NOMO-1 treated with dmso at 0.1 percent for 144 hours (cell line): Measurements from ENCODE around the gene IER3IP1.
A peak's percentile ranks its signal among the peaks of the same experiment; 100 is the strongest.
"Not testable (repeated sequence)": the region's sequence is repeated elsewhere in the genome, so short reads cannot be mapped to it uniquely, and the experiment has no call there.

Experiments
- DNase-seq: peaks from one replicate; lab custom pipeline; 2025; ENCODE audit not compliant: unreplicated experiment; lab: John Stamatoyannopoulos, UW

Gene IER3IP1, protein sequence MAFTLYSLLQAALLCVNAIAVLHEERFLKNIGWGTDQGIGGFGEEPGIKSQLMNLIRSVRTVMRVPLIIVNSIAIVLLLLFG

DNA sequence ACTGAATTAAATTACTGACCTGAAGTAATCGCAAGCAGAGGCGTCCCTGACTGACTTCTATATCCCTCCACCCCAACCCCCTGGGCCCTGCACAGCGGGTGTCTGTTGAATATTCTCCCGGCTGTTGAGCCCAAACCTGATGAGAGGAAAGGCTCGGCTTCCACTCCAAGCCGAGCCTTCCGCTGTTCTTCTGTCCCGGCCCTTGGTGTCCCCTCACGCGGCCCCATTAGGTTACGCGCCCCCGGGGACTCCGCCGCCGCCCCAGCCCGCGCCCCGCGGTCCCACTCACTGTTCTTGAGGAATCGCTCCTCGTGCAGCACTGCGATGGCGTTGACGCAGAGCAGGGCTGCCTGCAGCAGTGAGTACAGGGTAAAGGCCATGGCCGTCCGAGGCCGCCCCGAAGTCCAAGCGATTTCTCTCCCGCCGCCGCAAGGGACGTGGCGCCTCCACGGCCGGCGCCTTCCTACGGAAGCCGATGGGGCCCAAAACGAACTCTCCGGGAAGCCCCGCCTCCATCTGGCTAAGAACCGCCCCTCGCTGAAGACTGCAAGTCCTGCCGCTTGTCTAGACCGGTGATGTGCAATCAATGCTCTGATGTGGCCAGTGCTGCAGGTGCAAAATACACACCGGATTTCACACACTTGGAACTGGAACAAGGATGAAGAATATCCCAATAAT is at the start of gene IER3IP1:
Gene IER3IP1, minus strand, starts transcription at position 467 of the 678 bp plus-strand sequence. Its CDS starts 87 bp downstream, at position 380.
- DNase-seq, result peak; percentile 86

DNA sequence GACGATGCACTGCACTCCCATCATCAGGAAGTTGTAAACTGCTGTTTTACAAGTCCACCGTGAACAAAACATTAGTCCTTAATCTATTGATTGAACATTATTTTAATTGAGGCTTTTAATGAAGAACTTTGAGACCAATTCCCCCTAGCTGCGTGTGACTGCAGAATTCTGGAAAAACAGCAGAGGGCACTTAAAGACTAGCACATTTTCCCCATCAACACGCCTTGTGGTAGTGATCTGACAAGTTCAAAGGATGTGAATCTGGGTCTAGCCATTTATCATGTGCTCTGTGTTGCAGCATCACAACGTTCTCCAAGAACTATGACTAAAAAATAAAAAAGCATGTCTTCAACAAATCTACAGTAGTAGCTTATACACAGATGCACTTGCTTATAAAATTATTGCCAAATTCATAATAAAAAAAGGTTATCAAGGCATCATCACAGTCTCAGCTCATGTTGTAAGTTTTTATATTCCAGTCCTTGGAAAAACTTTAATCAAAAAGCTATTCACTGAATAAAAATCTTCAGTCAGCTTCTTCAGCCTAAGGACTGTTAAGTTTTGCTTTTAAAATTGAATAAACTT is 39.5 kb upstream of the IER3IP1 start:
- peak; percentile 9 for DNase-seq

DNA sequence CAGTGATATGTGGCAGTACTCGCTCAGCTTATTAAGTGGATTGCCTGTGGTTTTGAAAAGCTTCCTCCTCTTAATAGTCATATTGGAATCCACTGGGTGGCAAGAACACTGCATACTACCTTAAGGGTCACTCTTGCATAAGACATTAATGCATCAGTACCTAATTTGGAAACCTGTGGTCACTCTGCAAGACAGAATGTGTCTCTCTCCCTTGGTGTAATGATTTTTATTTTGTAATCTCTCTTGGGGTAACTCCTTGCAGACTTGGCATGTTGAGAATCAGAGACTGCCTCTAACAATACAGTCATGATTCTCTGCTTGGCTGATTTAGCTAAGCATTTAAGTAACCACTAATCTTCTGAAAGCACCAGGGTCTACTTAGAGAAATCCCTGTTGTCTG is 33.0 kb upstream of the IER3IP1 start:
- no peak for DNase-seq

DNA sequence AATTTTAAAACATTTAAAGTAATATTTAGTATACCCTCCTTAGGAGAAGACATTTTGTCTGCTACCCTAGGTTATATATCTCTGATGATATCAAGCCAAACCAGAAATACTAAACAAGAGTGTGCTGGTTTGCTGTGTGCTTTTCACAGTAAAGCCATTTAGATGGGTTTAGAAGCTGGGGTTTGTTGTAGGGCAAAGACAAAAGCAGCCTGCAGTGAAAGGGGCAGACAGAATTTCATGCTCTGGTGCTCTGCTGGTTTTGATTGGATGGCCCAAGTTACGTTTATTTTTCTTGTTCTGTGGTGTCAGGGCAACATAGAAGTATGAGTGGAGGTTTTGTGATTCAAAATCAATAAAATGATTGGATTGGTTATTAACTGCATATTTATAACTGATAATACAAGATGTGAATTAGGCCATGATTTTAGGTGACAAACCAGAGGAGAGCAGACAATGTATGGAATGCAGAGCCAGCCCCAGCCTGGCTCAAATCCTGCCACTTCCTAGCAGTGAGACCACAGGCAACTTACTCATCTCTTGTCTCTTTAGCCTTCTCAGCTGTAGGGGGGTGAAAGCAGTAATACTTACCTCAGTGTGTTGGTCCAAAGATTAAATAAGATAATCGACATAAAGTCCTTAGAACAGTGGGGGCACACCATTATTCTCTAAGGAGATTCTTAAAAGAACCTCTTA is 30.9 kb upstream of the IER3IP1 start:
- DNase-seq, result no peak

DNA sequence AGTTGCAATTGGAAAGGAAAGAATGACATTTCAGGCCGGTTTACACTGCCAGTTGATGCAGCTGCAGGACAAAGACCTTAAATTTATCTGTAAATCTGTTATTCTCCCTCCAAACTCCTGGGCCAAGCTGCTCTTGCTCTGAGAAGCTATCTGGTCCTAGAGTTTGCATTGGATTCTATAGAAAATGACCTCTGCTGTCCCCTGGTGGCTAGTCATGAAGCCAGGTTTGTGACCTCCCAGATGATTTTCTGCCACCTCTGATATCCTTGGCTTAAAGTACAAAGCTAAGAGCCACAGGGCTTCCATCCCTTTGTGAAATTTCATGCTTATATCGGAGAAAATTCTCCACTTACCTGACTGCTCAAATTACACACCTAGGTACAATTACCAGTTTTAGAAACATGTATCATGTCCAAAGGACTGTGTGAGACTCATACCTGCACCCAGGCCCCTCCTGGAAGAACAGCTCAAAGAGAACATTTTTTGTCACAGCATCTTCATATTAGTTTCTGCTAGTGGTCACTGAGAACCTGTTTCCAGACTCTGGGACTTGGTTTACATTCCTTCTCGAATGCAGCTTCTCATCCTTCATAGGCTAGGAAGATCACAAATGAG is 28.9 kb upstream of the IER3IP1 start:
- no peak for DNase-seq

DNA sequence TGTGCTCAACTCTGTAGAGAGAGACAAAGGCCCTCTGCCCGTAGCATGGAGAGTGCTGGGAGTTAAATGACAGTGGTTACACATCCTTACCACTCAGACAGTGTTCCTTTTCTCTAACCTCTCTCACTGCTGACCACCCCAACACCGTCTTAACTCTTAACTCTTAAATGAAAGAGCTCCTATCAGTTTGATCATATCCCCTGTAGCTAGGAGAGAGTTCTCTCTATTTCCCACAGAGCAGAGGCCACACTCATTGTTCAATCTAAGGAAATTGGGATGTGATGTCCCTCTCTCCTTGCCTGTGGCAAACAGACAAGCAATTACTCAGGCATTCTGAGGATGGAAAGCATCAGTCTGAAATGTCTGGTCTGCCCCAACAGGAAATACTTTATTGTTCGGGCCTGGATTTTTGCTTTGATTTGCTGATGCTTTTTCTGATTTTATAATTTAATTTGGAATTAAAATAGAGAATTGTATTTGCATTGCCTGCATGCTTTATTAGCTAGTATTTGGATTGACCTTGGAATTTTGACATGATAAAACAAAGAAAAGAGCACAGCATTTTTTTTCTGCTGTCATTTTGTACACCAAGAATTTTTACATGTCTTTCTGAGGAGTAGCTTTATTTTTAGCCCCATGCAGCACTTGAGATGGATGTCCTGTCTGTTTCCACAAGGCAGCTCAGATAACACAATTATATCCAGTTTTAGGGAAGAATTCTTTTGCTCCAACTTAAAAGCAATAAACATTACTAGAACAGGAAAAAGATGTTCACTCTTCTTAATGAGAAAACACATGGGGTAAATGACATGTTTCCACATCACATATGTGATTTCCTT is 27.7 kb upstream of the IER3IP1 start:
- DNase-seq, result no peak

DNA sequence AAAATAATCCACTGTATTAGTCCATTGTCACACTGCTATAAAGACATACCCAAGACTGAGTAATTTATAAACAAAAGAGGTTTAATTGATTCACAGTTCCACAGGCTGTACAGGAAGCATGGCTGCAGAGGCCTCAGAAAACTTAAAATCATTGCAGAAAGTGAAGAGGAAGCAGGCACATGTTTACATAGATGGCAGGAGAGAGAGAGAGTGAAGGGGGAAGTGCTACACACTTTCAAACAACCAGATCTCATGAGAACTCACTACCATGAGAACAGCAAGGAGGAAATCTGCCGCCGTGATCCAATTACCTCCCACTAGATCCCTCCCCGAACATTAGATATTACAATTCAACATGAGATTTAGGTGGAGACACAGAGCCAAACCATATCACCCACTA is 19.8 kb upstream of the IER3IP1 start:
- DNase-seq, result not testable (repeated sequence)

DNA sequence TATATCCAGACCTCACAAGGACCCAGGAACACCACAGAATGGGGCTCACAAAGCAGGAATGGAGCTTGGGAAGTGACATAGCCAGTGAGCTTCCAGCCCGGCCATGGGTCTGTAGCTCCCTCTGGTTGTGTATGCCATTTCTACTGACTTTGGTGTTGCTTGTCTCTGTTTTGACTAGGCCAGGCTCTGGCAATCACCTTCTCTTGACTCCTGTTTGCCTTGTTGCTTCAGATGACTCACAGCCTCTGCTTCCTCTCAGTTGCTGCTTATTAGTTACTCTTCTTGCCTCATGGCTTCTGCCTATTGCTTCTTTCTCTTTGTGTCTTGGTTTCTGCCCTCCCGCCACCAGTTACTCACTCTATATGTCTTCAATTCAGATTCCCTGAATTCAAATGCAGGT is 15.8 kb upstream of the IER3IP1 start:
- DNase-seq, result no peak

DNA sequence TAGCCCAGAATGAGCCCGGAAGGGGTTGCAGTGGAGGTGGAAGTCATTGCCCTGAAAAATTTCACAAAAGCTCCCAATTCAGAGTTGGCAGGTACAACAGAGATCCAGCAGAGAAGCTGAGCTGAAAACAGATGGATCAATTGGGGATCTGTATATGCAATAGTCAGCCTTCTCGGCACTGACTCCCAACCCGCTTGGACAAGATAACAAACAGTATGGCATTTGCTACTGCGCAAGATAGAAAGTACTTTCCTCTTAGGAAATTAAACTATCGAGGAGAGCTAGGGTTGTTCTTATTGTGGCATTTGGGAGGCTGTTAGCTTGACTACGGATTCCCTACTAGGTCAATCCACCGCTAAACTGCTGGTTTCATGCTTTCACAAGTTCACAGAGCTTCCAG is 11.6 kb upstream of the IER3IP1 start:
- DNase-seq, result no peak

DNA sequence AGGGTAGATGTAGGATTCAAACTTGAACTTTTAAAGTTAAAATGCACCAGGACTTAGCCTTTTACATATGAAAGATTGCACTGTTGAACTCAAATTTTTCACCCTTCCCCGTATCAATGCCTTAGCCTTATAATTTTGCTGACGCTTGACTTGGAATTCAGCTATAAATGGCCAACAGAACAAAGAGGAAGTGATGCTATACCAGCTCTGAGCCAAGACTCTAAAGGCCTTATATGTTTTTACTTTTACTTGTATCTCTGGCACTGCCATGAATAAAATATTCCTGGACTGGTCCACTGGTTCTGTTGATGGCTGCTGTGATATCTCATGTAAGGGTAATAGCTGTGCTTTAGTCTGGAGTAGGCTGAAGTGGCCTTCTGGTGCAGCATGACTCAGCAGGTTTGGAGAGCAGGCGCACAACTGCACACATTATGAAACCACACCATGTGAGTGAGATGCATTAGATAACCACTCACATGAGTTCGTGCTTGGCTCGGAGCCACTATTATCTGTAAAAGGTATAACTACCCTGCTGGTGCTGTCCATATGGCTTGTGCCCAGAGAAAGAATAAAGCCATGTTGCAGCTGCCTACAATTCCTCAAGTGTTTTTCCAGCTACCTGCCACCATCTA is 8.4 kb upstream of the IER3IP1 start:
- DNase-seq, result no peak

DNA sequence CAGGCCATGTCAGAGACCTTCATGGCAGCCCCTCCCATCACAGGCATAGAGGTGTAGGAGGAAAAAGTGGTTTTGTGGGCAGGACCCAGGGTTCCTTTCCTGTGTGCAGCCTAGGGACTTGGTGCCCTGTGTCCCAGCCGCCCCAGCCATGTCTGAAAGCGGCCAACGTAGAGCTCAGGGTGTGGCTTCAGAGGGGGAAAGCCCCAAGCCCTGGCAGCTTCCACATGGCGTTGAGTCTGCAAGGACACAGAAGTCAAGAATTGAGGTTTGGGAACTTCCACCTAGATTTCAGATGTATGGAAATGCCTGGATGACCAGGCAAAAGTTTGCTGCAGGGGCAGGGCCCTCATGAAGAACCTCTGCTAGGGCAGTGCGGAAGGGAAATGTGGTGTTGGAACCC is 6.0 kb upstream of the IER3IP1 start:
- DNase-seq, result not testable (repeated sequence)

DNA sequence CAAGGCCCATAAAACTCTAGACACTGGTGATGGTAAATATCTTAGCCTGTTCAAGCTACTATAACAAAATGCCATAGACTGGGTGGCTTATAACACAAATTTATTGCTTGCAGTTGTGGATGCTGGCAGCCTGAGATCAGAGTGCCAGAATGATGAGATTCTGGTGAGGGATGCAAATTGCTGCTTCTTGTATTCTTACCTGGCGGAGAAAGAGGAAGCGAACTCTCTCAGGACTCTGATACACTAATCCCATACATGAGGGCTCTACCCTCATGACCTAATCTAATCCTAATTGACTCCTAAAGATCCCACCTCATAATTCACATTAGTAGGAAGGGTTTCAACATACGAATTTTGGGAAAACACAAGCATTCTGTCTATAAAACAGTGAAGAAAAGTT is 4.6 kb upstream of the IER3IP1 start:
- DNase-seq, result no peak

DNA sequence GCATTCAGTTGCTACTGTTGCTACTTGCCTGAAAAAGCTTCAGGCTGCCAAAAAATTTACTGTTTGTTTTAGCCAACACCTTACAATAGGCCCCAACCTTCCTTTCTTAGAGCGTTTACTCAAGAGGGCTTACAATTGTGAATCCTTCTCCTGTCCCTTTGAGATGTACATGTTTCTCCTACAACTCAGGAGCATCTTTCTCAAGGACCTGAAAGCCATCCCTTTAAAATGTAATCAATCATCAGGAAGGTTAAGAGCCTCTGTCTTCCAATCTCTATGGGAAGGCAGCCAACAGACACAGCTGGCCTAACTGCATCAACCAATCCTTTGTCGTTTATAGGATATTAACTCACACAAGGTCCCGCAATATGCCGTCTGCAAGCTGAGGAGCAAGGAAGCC is 3.4 kb upstream of the IER3IP1 start:
- DNase-seq, result no peak

DNA sequence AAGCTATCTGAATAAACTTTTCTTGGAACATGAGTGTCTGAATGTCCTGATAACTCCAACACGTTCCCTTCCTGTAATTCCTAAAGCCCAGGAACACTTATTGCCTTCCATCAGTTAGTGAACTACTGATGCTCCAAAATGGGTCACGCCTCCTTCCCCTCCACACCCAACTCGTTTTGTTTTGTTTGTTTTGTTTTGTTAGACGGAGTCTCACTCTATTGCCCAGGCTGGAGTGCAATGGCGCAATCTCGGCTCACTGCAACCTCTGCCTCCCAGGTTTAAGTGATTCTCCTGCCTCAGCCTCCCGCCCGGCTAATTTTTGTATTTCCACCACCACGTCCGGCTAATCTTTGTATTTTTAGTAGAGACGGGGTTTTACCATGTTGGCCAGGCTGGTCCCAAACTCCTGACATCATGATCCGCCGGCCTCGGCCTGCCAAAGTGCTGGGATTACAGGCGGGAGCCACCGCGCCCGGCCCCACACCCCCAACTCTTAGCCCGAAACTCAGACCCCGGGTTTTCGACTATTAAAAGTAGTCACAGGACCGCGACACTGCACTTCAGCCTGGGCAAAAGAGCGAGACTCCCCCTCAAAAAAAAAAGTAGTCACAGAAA is 774 bp downstream of the IER3IP1 start:
- DNase-seq, result no peak

DNA sequence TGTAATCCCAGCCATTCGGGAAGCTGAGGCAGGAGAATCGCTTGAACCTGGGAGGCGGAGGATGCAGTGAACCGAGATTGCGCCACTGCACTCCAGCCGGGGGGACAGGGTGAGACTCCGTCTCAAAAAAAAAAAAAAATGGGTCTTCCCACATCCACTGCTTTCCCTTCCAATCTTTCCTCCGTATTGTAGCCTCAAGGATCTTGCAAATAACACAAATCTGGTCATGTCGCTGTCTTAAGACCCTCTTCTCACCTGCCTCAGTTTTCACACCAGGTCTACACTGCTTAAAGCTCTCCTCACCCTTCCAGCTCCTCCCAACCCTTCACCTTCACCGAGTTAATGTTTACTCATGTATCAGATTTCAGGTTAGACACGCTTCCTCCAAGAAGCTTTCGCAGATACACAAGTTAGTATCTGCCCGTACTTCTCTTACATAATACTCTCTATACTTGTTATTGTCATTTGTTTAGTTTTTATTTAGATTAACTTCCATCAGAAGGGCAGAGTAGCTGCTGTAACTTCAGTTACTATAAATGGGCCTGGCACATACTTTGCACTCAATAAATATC is 1.5 kb downstream of the IER3IP1 start:
- no peak for DNase-seq

DNA sequence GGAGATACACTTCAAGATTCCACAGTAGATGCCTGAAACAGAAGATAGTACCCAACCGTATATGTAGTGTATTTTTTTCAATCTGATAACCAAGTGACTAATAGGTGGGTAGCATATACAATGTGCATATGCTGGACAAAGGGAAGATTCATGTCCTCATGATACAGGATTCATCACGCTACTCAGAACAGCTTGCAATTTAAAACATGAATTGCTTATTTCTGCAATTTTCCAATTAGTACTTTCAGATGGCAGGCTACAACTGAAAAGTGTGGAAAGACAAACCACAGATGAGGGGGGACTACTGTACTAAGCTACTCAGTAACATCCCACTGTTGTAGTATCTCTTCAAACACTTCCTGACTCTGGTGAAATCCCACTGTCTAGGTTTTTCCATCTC is 3.7 kb downstream of the IER3IP1 start:
- no peak for DNase-seq

DNA sequence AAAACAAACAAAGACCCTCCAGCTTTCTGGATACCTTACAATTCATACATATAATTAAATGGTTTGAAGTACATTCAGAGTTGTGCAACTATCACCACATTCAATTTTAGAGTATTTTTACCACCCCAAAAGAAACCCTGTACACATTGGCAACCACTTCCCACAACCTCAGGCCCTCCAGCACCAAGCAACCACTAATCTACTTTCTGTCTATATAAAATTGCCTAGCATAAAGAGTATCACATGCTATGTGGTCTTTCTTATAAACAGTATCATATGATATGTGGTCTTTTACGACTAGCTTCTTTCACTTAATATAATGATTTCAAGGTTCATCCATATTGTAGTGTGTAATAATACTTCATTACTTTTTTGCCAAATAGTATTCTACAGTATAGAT is 7.3 kb downstream of the IER3IP1 start:
- no peak for DNase-seq

DNA sequence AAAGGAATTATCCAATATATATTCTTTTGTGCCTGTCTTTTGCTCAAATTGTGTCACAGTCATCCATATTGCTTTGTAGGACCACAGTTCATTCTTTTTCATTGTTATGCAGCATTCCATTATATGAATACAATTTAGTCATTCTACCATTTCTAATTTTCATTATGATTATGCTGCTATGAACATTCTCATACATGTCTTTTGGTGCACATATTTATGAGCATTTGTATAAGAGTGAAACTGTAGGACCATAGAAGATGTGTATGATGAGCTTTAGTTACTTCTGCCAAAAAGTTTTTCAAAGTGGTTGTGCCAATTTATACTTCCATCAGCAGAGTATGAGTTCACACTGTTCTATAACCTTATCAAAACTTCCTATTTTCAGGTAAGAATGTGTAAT is 7.7 kb downstream of the IER3IP1 start:
- DNase-seq, result no peak

DNA sequence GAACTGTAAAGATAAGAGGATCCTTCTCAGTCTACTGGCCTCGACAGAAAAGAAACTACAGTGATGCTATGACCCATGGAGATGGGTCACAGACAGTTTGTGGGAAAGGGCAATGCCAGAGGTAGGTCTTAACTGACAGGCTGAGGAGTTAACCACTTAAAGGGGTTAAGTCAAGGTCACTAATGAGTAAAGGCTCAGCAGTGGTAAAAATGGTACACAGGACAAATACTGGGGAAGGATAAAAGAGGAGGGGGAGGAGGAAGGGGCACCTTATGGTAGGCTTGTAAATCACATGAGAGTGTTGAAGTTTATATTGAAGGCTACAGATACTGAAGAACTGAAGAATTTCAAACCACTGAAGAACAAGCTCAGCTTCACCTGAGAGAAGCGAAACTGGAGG is 9.9 kb downstream of the IER3IP1 start:
- DNase-seq, result no peak

DNA sequence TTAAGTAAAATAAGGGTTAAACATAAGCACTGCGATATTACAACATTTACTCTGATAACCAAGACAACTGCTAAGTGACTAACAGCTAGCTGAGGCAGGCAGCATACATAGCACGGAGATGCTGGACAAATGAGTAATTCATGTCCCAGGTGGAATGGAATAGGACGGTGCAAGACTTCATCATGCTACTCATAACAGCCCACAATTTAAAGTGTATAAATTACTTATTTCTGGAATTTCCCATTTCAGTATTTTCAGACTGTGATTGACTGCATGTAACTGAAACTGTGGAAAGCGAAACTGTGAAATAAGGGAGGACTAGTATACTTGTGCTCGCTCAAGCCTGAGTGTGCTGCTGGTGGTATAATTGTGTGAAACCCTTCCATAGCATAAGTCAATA is 12.9 kb downstream of the IER3IP1 start:
- DNase-seq, result no peak
